ENCODE measurements around the gene CBARP.

The CBARP gene

GRCh38 chr19:1264801-1265614 is 27.2 kb upstream of the CBARP start:
- DNase-seq: no peak

- DNase-seq: no peak
These were observed 25.4 kb upstream of the CBARP start for GRCh38 chr19:1263188-1263587.

DNA sequence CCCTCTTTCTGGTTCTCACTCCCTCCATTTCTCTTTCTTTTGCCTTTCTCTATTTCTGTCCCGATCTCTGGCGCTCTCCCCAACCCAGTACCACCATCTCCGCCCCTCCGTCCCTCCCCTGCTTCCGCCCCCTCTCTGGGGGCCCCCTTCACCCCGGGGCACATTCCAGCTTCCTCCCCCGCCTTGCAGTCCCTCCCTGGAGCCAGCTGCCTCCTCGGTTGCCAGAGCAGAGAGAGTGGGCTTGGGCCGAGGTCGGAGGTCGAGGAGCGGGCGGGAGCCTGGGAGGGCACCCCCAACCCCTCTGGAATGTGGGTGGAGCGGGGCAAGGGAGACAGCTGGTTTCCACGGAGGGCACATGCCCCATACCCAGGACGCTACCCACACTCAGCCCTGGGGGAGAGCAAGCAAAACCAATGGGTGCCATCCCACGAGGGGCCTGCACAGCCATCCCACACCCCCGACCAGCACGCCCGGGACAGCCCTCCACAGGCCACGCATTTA is 24.9 kb upstream of the CBARP start:
- no peak for DNase-seq

DNA sequence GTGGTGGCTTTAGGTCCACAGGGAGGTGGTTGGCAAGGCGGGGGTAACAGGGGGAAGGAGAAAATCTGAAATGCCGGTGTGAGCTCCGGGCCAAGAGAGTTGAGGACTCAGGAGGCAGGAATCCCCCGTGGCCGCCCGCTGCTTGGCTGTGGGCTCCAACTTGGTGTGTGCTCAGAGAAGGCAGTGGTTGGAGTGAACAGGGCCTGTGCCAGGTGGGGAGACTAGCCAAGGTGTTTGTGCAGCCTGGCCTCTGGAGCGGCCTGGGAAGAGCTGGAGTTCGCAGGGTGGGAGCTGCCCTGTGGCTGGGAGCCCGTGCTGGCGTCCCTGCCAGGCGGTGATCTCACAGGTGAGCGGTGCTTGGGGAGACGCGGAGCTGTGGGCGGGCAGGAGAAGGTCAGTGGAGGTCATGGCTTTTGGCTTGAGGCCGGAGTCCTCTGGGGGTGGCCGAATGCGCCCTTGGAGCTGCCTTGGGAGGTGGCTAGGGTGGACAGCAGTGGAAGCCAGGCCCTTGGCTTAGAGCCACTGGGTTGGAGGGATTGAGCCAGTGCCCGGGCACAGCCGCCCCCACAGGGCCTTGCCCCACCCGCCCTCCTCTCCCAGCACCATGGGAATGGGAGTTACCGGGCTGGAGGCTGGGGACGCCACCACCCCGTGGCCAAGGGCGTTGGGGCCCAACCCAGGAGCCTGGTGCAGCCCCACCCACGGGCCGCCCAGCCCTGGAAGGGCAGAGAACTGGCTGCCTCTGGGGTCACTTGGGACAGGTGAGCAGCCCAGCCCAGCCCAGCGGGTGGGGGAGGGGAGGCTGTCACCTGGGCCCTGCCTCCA is 24.2 kb upstream of the CBARP start:
- no peak for DNase-seq

DNA sequence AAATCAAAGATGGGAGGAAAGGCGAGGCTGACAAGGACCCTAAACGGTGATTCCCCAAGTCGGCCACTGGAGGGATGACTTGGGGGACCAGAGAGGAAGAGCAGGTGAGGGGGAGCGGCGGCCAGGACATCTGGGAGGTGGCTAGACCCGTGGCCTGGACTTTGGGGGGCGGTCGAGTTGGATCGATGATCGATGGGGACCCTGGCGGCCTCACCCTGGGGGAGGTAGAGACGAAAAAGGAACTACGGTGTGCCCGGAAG is 23.7 kb upstream of the CBARP start:
- DNase-seq: no peak

- peak; percentile 95 to 96 for DNase-seq
These were observed 23.1 kb upstream of the CBARP start for GRCh38 chr19:1260749-1261537.

GRCh38 chr19:1259876-1260748 is 22.3 kb upstream of the CBARP start:
- no peak for DNase-seq

GRCh38 chr19:1259206-1259875 is 21.5 kb upstream of the CBARP start:
- DNase-seq: no peak

- no peak for DNase-seq
These were observed 21.0 kb upstream of the CBARP start for GRCh38 chr19:1258707-1259205.

DNA sequence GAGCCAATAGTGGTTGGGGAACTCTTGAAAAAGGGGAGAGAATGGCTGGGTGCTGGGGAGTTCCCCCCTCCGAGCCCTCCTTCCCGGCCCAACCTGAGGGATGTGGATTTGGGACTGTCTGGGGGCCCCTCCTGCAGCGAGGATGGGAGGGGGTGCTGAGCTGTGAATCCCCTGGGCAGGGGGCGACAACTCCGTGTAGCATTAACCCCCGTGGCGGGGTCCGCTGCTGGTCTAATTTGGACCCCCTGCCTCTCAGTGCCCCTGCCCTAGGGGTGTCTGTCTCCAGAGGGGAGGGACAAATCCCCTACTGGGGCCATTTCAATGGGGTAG is 20.3 kb upstream of the CBARP start:
- no peak for DNase-seq

GRCh38 chr19:1257475-1258162 is 19.8 kb upstream of the CBARP start:
- no peak for DNase-seq

DNA sequence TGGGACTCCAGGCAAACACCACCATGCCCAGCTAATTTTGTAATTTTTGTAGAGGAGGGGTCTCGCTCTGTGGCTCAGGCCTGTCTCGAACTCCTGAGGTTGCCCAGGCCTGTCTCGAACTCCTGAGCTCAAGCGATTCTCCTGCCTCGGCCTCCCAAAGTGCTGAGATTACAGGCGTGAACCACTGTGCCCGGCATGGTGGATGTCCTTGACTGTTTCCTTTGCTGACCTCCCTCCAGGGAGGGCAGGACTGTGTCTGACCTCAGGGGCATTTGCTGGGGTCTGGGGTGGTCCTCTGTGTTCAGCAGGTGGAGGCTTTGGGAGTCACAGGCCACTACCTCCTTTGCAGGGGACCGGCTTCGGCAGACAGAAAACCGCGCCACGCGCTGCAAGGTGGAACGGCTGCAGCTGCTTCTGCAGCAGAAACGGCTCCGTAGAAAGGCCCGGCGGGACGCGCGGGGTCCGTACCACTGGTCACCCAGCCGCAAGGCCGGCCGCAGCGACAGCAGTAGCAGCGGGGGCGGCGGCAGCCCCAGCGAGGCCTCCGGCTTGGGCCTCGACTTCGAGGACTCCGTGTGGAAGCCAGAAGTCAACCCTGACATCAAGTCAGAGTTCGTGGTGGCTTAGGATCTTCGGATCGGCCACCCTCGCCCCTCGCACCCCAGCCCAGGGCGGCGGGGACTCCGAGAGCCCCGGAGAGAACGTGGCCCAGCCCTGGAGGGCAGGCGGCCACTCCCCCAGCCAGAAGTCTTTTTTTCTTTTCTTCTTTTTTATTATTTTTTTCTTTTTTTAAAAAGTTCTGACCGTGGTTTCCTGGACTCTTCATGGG is 19.1 kb upstream of the CBARP start:
- DNase-seq: no peak

DNA sequence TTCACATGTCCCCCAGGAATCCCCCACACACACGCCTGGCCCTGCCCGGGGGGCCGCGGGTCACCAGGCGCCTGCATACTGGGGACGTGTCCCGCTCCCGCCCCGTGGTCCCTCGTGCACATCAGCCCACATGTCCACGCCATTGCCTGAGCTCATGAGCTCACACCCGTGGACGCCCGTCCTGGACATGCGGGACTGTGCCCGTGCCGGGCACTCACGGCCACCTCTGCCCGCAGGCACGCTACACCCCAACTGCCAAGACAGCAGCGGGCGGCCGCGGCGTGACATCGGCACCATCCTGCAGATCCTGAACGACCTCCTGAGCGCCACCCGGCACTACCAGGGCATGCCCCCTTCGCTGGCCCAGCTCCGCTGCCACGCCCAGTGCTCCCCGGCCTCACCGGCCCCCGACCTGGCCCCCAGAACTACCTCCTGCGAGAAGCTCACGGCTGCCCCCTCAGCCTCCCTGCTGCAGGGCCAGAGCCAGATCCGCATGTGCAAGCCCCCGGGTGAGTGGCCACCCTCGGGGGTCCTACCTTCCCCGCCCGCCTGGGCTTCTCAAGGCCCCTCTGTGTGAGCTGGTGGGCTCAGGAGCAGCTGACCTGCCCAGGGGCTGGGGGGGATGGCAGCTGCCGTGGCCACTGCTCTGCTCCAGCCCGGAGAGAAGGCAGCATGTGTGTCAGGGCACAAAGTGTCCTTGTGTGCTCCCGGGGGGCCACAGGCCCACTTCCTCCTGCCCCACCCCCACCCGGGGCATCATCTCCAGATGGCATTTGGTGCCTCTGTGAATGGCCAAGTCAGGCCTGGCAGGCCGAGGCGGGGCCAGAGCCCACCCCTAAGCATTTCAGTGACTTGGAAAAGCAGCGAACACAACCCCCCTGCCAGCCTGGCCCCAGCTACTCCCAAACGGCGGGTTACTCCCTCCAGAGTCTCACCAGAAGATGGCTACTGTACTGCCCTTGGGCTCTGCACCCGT is 17.7 kb upstream of the CBARP start:
- no peak for DNase-seq

GRCh38 chr19:1254530-1255185 is 16.9 kb upstream of the CBARP start:
- no peak for DNase-seq

DNA sequence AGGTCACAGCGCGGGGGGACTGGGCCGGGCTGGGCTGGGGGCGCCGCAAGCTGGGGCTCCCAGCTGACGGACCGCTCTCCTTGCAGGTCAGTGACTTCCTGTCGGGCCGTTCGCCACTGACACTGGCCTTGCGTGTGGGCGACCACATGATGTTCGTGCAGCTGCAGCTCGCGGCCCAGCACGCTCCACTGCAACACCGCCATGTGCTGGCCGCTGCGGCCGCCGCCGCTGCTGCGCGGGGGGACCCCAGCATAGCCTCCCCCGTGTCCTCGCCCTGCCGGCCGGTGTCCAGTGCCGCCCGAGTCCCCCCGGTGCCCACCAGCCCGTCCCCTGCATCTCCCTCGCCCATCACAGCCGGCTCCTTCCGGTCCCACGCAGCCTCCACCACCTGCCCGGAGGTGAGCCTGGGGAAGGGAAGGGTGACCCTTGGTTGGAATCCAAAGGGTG is 16.3 kb upstream of the CBARP start:
- no peak for DNase-seq

DNA sequence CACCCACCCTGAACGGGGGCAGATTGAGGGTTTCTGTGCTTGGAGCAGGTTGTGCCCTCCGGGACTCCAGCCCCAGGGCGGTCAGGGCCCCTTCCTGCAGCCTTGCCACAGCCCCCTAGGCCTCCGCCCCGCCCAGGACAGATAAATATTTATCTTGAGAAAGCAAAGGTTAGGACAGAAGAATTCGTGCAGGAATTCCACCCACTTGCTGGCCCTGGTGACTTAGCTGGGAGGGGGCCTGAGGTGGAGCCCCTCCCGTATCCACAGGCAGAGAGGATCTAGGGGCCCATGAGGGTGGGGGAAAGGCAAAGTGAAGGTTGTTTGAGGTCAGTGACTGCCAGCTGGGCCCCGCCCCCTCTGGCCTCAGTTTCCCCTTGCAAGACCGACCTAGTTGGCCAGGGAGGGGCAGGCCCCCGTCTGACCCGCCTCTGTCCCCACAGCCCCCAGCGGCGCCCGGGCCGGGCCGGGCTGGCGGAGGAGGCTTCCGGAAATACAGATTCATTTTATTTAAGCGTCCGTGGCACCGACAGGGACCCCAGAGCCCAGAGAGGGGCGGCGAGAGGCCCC is 15.8 kb upstream of the CBARP start:
- DNase-seq: no peak

- peak; percentile 91 for DNase-seq
These were observed 15.2 kb upstream of the CBARP start for GRCh38 chr19:1252821-1253513.

All from NCI-H2081 (cell line).